Activated CD4-positive, alpha-beta T cell treated with anti-CD3 and anti-CD28 coated beads for 24 hours (primary cell): ENCODE results near the gene ZFR2.
"Not testable (repeated sequence)": the region's sequence is repeated elsewhere in the genome, so short reads cannot be mapped to it uniquely, and the experiment has no call there.

ENCODE experiments used
- DNase-seq, 2 donors: peaks; one replicate each; pipeline ENCODE4 v3.0.0-alpha.2; 2020; ENCODE audit warnings: low read depth in 2 of 2

Gene ZFR2

GRCh38 chr19:3874695-3875094 is 5.9 kb upstream of the ZFR2 start:
- not testable (repeated sequence) for DNase-seq

GRCh38 chr19:3873151-3873550 is 4.3 kb upstream of the ZFR2 start:
- DNase-seq, result no peak

DNA sequence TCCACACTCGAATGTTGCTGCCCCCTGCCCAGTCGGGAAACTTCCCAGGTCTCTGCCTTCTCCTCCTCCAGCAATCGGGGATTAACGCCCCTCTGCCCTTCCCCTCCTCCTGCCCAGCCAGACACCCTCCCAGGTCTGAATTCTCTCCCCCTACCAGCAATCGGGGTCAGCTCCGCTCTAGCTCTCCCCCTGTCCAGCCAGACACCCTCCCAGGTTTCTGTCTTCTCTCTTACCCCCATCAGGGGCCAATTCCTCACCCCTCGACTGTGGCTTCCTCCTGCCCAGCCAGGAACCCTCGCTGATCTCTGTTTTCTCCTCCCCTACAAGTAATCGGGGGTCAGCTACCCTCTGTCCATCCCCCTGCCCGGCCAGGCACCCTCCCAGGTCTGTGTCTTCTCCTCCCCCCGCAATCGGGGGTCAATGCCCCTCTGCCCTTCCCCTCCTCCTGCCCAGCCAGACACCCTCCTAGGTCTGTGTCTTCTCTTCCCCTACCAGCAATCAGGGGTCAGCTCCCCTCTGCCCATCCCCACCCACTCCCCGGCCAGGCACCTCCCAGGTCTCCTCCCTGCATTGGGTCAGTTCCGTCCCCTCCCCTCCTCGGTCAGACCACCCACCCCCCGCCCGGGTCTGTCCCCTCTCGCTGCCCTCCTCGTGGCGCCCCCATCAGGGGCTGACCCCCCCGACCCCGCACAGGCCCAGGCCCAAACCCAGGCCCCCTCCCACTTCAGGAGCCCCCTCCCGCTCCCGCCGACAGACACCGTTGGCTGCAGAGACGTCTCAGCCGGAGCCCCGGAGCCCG is 668 bp downstream of the ZFR2 start:
- DNase-seq, result no peak

GRCh38 chr19:3866910-3867638 is 1.8 kb downstream of the ZFR2 start:
- DNase-seq, result no peak

DNA sequence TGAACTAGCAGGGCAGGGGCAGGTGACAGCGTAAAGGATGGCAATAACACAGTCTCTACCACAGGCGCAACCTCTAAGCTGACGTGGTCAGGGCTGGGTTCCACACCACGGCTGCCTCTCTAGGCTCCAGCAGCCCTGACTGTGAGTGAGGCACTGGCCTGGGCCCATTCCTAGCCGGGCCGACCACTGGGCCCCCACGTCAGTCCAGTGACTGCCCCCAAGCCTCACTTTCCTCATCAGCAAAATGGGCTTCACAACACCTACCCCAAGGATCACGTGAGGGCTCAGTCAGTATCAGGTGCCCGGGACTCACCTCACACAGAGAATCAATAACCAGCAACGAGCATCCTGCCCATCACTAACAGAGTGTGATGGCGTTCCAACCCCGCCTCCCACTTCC is 5.2 kb downstream of the ZFR2 start:
- no peak for DNase-seq

- DNase-seq, result no peak
These were observed 5.9 kb downstream of the ZFR2 start for GRCh38 chr19:3862826-3863500.

- no peak for DNase-seq
These were observed 8.3 kb downstream of the ZFR2 start for GRCh38 chr19:3860499-3860898.

DNA sequence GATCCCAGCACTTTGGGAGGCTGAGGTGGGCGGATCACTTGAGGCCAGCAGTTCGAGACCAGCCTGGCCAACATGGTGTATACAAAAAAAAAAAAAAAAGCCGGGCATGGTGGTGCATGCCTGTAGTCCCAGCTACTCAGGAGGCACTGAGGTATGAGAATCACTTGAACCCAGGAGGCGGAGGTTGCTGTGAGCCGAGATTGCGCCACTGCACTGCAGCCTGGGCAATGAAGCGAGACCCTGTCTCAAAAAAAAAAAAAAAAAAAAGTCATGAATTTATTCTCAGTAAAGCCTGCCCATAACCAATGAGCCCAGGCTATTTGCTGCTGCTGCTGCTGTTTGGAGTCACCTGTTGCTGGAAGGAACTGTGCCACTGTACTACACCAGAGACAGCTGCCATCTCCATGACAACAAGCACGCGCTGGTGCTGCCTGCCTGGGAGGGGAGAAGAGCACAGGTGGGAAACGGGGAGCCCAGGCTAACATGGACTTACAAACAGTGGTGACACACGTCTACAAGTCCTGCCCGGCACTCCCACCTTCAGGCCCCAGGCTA is 11.3 kb downstream of the ZFR2 start:
- no peak for DNase-seq

DNA sequence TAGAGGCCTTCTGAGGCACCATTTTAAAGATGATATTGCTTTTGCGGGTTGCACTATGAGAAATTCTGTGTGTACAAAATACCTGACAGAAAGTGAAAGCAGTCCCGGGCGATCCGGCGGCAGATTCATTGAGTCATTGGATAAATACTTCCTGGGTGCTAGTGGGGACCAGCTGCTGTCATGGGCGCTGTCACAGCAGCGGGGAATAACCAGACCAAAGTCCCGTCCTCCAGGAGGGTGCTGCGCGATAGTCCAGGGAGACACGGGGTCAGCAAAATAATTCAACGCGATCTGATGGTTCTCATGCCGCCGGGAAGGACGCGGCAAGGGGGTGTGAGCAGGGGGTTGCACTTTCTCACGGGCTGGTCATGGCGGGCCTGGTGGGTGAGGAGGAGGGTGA is 13.5 kb downstream of the ZFR2 start:
- DNase-seq, result no peak

DNA sequence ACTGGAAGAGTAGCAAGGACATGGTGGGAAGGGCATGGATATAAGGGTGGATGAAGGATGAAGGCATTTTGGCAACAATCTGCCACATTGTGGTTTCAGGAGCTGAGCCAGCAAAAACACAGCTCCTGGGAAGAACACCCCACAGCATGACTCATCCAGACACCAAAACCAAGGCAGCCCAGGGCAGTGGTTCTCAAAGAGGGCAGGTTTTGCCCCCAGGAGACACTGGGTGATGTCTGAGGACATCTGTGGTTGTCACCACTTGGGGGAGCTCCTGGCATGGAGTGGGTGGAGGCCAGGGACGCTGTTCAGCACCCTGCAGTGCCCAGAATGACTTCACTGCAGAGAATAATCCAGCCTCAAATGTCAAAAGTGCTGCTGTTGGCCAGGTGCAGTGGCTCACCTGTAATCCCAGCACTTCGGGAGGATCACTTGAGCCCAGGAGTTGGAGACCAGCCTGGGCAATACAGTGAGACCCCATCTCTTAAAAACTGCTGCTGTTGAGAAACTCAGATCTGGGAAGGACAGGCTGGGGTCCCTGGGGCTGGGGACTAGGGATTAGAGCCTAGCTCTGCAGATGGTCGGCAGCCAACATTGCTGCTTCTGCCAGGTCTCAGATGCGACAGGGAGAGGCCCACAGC is 16.1 kb downstream of the ZFR2 start:
- no peak for DNase-seq

GRCh38 chr19:3852177-3852511 is 16.7 kb downstream of the ZFR2 start:
- DNase-seq, result no peak

- DNase-seq, result no peak
These were observed 17.3 kb downstream of the ZFR2 start for GRCh38 chr19:3851254-3852176.

GRCh38 chr19:3850320-3850972 is 18.4 kb downstream of the ZFR2 start:
- no peak for DNase-seq

GRCh38 chr19:3849787-3850186 is 19.1 kb downstream of the ZFR2 start:
- no peak for DNase-seq

- DNase-seq, result peak; percentile 23 to 30
These were observed 19.7 kb downstream of the ZFR2 start for GRCh38 chr19:3849092-3849491.

- no peak for DNase-seq
These were observed 24.2 kb downstream of the ZFR2 start for GRCh38 chr19:3844596-3844995.

GRCh38 chr19:3842948-3843347 is 25.9 kb downstream of the ZFR2 start:
- DNase-seq, result no peak

DNA sequence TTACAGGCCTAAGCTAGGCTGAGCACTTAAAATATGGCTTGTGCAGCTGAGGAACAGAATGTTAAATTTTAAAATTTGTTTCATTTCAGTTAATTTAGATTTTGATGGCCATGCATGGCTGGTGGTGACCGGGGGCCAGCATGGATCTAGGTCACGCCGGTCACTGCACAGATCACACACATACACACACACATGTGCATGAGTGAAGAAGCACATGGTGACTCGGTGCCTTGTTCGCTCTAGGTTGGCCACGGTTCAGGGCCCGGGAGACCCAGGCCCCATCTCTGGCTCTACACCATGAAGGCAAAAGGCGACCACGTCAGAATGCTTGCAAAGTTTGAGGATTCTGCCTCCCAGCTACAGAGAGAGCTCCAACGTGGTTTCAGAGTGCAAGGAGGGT is 28.0 kb downstream of the ZFR2 start:
- no peak for DNase-seq

- no peak for DNase-seq
These were observed 28.9 kb downstream of the ZFR2 start for GRCh38 chr19:3839941-3840340.

DNA sequence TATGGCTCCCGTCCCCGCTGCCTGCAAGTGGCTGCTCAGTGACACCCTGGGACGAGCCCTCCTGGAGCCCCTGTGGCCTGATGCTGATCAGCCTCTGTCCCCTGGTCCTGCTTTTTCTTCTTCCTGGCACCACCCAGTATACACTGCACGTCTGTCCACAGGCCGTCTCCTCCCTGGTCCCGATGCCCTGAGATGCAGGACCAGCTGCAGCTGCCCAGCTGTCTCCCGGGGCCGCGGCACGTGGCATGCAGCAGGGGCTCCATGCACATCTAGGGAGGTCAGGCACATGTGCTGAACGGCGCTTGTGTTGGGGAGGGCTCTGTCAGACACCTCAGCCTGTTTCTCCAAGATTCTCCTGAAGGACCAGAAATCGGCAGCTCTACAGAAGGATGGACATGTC is 30.2 kb downstream of the ZFR2 start:
- DNase-seq, result no peak
